ENCODE results near the gene CANT1. TPM values are rescaled to one million over a fixed set of nuclear protein-coding genes. Genes with fewer than 3 reads are reported as not detected.

CANT1 gene
- 20.2 TPM for total RNA-seq
- polyA plus RNA-seq, result 18.5 TPM
- long read RNA-seq, donor 1, result 0 reads
- long read RNA-seq, donor 2, result 0 reads
- long read RNA-seq, donor 3, transcript CANT1-201 (4 exons, 3,534 nt), result major isoform, 7 of 15 reads
- long read RNA-seq, donor 3, transcript CANT1-202 (5 exons, 3,252 nt), result major isoform, 7 of 15 reads
- long read RNA-seq, donor 3, partial matches to known transcripts, result 0 of 15 reads
- long read RNA-seq, donor 3, other reads (novel, unspliced or antisense), result 0 of 15 reads
- long read RNA-seq, donor 4, partial matches to known transcripts, result 0 of 2 reads
- long read RNA-seq, donor 4, other reads (novel, unspliced or antisense), result 0 of 2 reads
- long read RNA-seq, donor 5, transcript CANT1-202 (5 exons, 3,252 nt), result major isoform, 11 of 17 reads
- long read RNA-seq, donor 5, partial matches to known transcripts, result 0 of 17 reads
- long read RNA-seq, donor 5, other reads (novel, unspliced or antisense), result 0 of 17 reads
- long read RNA-seq, donor 6, partial matches to known transcripts, result 0 of 7 reads
- long read RNA-seq, donor 6, other reads (novel, unspliced or antisense), result 0 of 7 reads
- long read RNA-seq, donor 7, partial matches to known transcripts, result 7 of 10 reads
- long read RNA-seq, donor 7, other reads (novel, unspliced or antisense), result 0 of 10 reads
- long read RNA-seq, donor 8, partial matches to known transcripts, result 0 of 5 reads
- long read RNA-seq, donor 8, other reads (novel, unspliced or antisense), result 0 of 5 reads
- long read RNA-seq, donor 9, partial matches to known transcripts, result 0 of 1 reads
- long read RNA-seq, donor 9, other reads (novel, unspliced or antisense), result 0 of 1 reads
- long read RNA-seq, donor 10, partial matches to known transcripts, result 0 of 6 reads
- long read RNA-seq, donor 10, other reads (novel, unspliced or antisense), result 0 of 6 reads

GRCh38 chr17:79009397-79010303, at the start of gene CANT1:
Gene CANT1 (minus strand): TSS chr17:79009764. CDS start chr17:78997622, 12,142 bp downstream.
- peak within 1 kb of the TSS; percentile 90 for H3K4me3 ChIP-seq (ENCODE audit: low read length in 2 of 2)
- no peaks in the 10 kb centered on the region for H3K27me3 ChIP-seq (ENCODE audit: control insufficient read depth in 2 of 2, insufficient read depth in 1 of 2, low read length in 1 of 2)
- H3K36me3 ChIP-seq (ENCODE audit: control insufficient read depth in 2 of 2, insufficient read depth in 2 of 2, low read length in 1 of 2), result peaks cover 5 to 6% of the 10 kb centered on the region in 2 donors
- H3K27ac ChIP-seq (ENCODE audit: low read depth in 1 of 2, low read length in 1 of 2), result peak within 1 kb of the TSS; percentile 80 to 89
- H3K4me1 ChIP-seq (ENCODE audit: control insufficient read depth in 2 of 2, insufficient read depth in 2 of 2, low read length in 2 of 2), result peaks cover 30 to 49% of the 10 kb centered on the region in 2 donors
- 2% methylated on average over 73 of the region's 73 CpGs for WGBS
- no peaks in the 10 kb centered on the region for H3K9me3 ChIP-seq (ENCODE audit: control insufficient read depth in 2 of 2, insufficient read depth in 1 of 2, low read length in 1 of 2)
- peak; percentile 69 to 95 (median 86) for DNase-seq (ENCODE audit: low read depth in 6 of 9, low spot score in 9 of 9)

DNA sequence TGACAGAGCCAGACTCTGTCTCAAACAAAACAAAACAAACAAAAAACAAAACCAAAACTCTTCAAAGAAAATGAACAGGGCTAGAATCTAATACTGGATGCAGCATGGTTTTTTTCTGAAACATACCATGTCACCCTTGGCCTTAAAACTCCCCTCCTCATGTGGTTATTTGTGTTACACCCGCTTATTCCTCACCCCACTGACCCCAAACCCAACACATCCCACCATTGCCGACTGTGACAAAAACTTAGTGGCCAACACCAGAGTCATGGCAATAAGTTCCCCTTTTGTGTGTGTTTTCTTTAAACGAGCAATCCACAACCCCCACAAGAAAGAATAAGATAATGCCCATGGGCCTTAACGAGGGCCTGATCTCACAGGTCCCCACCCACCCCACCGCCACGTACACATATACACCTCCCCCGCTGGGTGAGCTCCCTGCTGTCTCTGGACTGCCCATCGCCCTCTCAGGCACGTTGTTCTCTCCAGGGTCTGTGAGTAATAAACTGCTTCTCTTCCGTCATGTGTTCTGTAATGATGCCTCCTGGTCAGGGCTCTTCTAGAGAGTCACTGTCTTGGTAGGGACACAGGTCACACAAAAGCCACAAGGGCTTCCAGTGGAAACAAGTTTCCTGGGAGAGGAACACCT, 48.3 kb upstream of the CANT1 start:
- Histone ChIP-seq H3K9me3 (ENCODE audit: control insufficient read depth in 2 of 2, insufficient read depth in 1 of 2, low read length in 1 of 2) (peaks cover 0 to 3% of the 10 kb centered on the region in 2 donors), H3K4me3 (ENCODE audit: low read length in 2 of 2) (no peak overlapping the region), H3K4me1 (ENCODE audit: control insufficient read depth in 2 of 2, insufficient read depth in 2 of 2, low read length in 2 of 2) (no peaks in the 10 kb centered on the region), H3K27me3 (ENCODE audit: control insufficient read depth in 2 of 2, insufficient read depth in 1 of 2, low read length in 1 of 2) (no peaks in the 10 kb centered on the region), H3K27ac (ENCODE audit: low read depth in 1 of 2, low read length in 1 of 2) (no peak overlapping the region), H3K36me3 (ENCODE audit: control insufficient read depth in 2 of 2, insufficient read depth in 2 of 2, low read length in 1 of 2) (no peaks in the 10 kb centered on the region)
- DNase-seq (ENCODE audit: low read depth in 6 of 9, low spot score in 9 of 9), result no peak
- WGBS, result 81% methylated on average over 10 of the region's 10 CpGs

GRCh38 chr17:79055197-79055596, 45.6 kb upstream of the CANT1 start:
- Histone ChIP-seq H3K27ac (ENCODE audit: low read depth in 1 of 2, low read length in 1 of 2) (no peak overlapping the region), H3K36me3 (ENCODE audit: control insufficient read depth in 2 of 2, insufficient read depth in 2 of 2, low read length in 1 of 2) (no peaks in the 10 kb centered on the region), H3K9me3 (ENCODE audit: control insufficient read depth in 2 of 2, insufficient read depth in 1 of 2, low read length in 1 of 2) (peaks cover 0 to 3% of the 10 kb centered on the region in 2 donors), H3K4me1 (ENCODE audit: control insufficient read depth in 2 of 2, insufficient read depth in 2 of 2, low read length in 2 of 2) (no peaks in the 10 kb centered on the region), H3K27me3 (ENCODE audit: control insufficient read depth in 2 of 2, insufficient read depth in 1 of 2, low read length in 1 of 2) (no peaks in the 10 kb centered on the region), H3K4me3 (ENCODE audit: low read length in 2 of 2) (no peak overlapping the region)
- 97% methylated on average over 5 of the region's 5 CpGs for WGBS
- DNase-seq (ENCODE audit: low read depth in 6 of 9, low spot score in 9 of 9), result no peak

DNA sequence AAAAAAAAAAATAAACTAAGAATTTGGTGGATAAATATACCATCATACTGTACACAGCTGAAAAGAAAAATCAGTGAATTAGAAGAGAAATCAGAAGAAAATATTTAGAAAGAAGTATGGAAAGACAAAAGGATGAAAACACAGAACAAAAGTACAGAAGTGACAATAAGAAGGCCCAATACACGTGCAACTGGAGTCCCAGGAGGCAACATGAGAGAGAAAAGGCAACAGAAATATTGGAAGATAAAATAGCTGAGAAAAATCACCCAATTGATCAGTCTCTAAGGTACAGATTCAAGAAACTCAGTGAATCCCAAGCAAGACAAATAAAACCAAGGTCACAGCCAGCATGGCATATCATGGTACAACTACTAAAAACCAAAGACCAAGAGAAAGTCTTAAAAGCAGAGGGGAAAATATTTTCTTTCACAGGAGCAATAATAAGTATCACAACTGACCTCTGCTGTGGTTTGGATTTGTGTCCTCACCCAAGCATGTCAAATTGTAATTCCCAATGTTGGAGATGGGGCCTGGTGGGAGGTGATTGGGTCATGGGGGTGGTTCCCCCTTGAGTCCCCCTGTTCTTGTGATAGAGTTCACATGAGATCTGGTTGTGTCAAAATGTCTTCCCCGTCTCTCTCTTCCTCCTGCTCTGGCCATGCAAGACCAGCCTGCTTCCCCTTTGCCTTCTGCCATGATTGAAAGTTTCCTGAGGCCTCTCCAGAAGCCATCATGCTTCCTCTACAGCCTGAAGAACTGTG, 44.8 kb upstream of the CANT1 start:
- WGBS, result 87% methylated on average over 2 of the region's 2 CpGs
- Histone ChIP-seq H3K27me3 (ENCODE audit: control insufficient read depth in 2 of 2, insufficient read depth in 1 of 2, low read length in 1 of 2) (peaks cover 0 to 2% of the 10 kb centered on the region in 2 donors), H3K27ac (ENCODE audit: low read depth in 1 of 2, low read length in 1 of 2) (no peak overlapping the region), H3K4me3 (ENCODE audit: low read length in 2 of 2) (no peak overlapping the region), H3K36me3 (ENCODE audit: control insufficient read depth in 2 of 2, insufficient read depth in 2 of 2, low read length in 1 of 2) (no peaks in the 10 kb centered on the region), H3K4me1 (ENCODE audit: control insufficient read depth in 2 of 2, insufficient read depth in 2 of 2, low read length in 2 of 2) (no peaks in the 10 kb centered on the region), H3K9me3 (ENCODE audit: control insufficient read depth in 2 of 2, insufficient read depth in 1 of 2, low read length in 1 of 2) (peaks cover 0 to 3% of the 10 kb centered on the region in 2 donors)
- no peak for DNase-seq (ENCODE audit: low read depth in 6 of 9, low spot score in 9 of 9)

DNA sequence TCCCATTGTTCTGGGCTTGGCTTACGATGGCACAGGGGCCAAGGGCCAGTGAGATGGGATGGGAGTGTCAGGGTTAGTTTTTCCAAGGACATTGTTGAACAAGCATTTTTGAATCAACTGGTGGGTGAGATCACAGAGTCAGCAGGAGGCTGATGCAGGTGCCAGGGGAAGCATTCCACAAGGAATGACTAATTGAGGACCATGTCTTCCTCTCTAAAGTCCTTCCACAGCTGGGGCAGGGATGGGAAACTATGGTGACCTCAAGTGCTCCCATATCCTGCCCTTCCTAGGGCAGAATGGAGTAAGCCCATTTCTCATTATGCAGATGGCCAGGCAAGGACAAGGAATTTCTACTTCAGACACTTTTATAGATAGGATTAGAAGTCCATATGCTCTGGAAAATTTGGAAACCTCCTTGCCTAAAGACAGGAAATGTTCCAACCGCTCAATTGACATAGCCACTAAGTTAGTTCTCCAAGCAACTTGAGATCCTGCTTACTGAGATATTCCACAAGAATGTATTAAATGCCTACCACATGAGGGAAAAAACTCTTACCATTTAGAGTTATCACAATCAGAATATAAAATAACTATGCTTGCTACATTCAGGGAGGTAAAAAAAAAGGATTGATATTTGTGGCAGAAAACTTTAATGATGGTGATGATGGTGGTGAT, 43.8 kb upstream of the CANT1 start:
- Histone ChIP-seq H3K4me1 (ENCODE audit: control insufficient read depth in 2 of 2, insufficient read depth in 2 of 2, low read length in 2 of 2) (no peaks in the 10 kb centered on the region), H3K27me3 (ENCODE audit: control insufficient read depth in 2 of 2, insufficient read depth in 1 of 2, low read length in 1 of 2) (peaks cover 0 to 2% of the 10 kb centered on the region in 2 donors), H3K9me3 (ENCODE audit: control insufficient read depth in 2 of 2, insufficient read depth in 1 of 2, low read length in 1 of 2) (peaks cover 0 to 3% of the 10 kb centered on the region in 2 donors), H3K36me3 (ENCODE audit: control insufficient read depth in 2 of 2, insufficient read depth in 2 of 2, low read length in 1 of 2) (no peaks in the 10 kb centered on the region), H3K27ac (ENCODE audit: low read depth in 1 of 2, low read length in 1 of 2) (no peak overlapping the region), H3K4me3 (ENCODE audit: low read length in 2 of 2) (no peak overlapping the region)
- WGBS, result 94% methylated on average over 2 of the region's 2 CpGs
- no peak for DNase-seq (ENCODE audit: low read depth in 6 of 9, low spot score in 9 of 9)

DNA sequence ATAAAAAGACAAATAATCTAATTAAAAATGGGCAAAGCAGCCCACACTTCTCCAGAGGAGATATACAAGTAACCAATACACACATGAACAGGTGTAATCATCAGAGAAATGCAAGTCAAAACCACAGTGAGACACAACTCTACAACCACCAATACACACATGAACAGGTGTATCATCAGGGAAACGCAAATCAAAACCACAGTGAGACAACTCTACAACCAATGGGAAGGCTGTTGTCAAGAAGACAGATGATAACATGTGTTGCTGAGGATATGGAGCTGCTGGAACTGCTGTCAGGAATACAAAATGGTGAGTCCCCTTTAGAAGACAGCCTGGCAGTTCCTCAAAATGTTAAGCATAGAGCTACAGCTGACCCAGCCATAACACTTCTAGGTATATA, 42.6 kb upstream of the CANT1 start:
- no peak overlapping the region for H3K4me3 ChIP-seq (ENCODE audit: low read length in 2 of 2)
- no peak overlapping the region for H3K27ac ChIP-seq (ENCODE audit: low read depth in 1 of 2, low read length in 1 of 2)
- DNase-seq (ENCODE audit: low read depth in 6 of 9, low spot score in 9 of 9), result no peak
- H3K36me3 ChIP-seq (ENCODE audit: control insufficient read depth in 2 of 2, insufficient read depth in 2 of 2, low read length in 1 of 2), result no peaks in the 10 kb centered on the region
- peaks cover 0 to 3% of the 10 kb centered on the region in 2 donors for H3K9me3 ChIP-seq (ENCODE audit: control insufficient read depth in 2 of 2, insufficient read depth in 1 of 2, low read length in 1 of 2)
- H3K27me3 ChIP-seq (ENCODE audit: control insufficient read depth in 2 of 2, insufficient read depth in 1 of 2, low read length in 1 of 2), result peaks cover 0 to 2% of the 10 kb centered on the region in 2 donors
- no peaks in the 10 kb centered on the region for H3K4me1 ChIP-seq (ENCODE audit: control insufficient read depth in 2 of 2, insufficient read depth in 2 of 2, low read length in 2 of 2)
- 21% methylated on average over 1 of the region's 1 CpG for WGBS

DNA sequence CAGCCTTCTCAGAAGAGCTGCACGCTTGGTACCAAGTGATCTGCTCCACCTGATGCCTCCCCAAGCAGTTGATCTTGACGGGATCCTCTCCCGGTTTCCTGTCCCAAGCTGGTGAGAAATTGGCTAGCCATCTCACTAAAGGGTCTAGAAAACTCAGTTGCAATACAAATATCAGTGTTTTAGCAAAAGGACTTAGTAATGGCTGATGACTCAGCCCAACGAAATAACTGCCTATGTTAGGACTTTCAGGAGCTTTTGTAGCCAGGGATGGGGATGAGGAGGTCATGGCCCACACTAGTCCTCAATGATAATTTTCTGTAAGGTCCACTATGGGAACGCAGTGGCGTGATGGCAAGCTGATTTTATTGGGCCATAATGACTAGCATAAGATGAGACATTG, 41.7 kb upstream of the CANT1 start:
- no peak overlapping the region for H3K4me3 ChIP-seq (ENCODE audit: low read length in 2 of 2)
- no peak overlapping the region for H3K27ac ChIP-seq (ENCODE audit: low read depth in 1 of 2, low read length in 1 of 2)
- no peak for DNase-seq (ENCODE audit: low read depth in 6 of 9, low spot score in 9 of 9)
- WGBS, result 95% methylated on average over 6 of the region's 6 CpGs
- H3K27me3 ChIP-seq (ENCODE audit: control insufficient read depth in 2 of 2, insufficient read depth in 1 of 2, low read length in 1 of 2), result peaks cover 0 to 2% of the 10 kb centered on the region in 2 donors
- H3K9me3 ChIP-seq (ENCODE audit: control insufficient read depth in 2 of 2, insufficient read depth in 1 of 2, low read length in 1 of 2), result peaks cover 0 to 3% of the 10 kb centered on the region in 2 donors
- no peaks in the 10 kb centered on the region for H3K4me1 ChIP-seq (ENCODE audit: control insufficient read depth in 2 of 2, insufficient read depth in 2 of 2, low read length in 2 of 2)
- no peaks in the 10 kb centered on the region for H3K36me3 ChIP-seq (ENCODE audit: control insufficient read depth in 2 of 2, insufficient read depth in 2 of 2, low read length in 1 of 2)
